HG03558 (cell line): ENCODE results near the gene PRPF19.

Source experiments
- ATAC-seq: cut with Tn5 transposase; IDR thresholded peaks from one replicate; pipeline ENCODE4 v1.9.1; 2021; ENCODE audit warnings: moderate number of reproducible peaks; ENCODE audit not compliant: unreplicated experiment; ENCODE audit errors: extremely low read depth

The PRPF19 gene

DNA sequence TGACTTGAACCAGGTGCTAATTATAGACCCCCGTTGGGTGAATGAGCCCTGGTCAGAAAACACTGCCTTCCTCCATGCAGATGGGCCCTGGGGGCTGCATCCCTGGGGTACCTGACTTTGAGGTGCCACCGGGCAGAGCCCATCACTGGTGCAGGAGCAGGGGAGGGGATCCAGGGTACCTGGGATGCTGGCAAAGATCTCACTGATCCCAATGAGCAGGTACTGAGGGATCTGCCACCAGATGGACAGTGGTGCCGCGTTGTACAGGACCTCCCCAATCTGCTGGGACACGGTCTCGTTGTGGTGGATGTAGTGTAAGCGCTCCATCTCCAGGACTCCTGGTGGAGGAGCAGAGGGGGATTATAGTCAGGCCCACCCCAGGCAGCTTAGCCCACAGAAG is 32.9 kb upstream of the PRPF19 start:
- no peak for ATAC-seq

DNA sequence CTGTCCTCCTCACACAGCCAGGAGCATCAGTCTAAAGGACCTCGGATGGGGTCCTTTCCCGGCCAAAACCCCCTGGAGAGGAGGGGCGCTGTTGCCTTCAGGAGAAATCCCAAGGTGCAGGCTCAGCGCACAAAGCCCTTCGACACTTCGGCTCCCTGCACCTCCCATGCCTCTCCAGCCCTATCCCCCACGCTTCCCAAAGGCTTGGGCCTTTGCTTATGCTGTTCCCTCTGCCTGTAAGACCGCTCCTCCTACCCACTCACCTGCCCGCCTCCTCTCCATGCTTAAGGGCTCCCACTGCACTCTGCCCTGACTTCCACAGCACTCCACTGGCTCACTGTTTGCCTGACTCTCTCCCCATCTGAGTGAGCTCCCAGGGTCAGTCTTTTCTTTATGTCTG is 32.1 kb upstream of the PRPF19 start:
- no peak for ATAC-seq

DNA sequence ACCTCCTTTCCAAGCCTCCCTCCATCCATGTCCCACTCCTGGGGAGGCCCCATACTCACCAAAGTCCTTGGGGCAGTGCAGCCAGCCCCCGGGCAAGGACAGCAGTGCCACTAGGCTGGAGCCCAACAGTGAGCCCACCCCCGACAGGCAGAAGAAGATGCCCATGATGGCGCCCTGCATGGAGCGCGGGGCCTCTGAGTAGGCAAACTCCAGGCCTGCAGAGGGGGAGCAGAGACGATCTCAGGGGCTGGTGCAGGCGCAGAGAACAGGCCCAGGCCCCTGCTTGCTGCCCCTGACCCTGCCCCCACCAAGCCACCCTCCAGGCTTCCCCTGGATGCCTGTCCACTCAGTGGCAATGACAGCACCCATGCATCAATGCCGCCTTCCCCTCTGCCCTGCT is 31.4 kb upstream of the PRPF19 start:
- no peak for ATAC-seq

- ATAC-seq = no peak
These were observed 30.8 kb upstream of the PRPF19 start for GRCh38 chr11:60937144-60937527.

DNA sequence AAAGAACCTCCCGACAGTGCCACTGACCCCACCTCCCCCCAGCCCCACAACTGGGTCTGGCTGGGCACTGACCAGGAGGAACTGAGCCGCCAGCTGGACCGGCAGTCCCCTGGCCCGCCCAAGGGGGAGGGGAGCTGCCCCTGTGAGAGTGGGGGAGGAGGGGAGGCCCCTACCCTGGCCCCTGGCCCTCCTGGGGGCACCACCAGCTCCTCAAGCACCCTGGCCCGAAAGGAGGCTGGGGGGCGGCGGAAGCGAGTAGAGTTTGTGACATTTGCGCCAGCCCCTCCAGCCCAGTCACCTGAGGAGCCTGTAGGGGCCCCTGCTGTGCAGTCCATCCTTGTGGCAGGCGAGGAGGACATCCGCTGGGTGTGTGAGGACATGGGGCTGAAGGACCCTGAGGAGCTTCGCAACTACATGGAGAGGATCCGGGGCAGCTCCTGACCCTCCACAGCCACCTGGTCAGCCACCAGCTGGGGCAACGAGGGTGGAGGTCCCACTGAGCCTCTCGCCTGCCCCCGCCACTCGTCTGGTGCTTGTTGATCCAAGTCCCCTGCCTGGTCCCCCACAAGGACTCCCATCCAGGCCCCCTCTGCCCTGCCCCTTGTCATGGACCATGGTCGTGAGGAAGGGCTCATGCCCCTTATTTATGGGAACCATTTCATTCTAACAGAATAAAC is 30.2 kb upstream of the PRPF19 start:
- no peak for ATAC-seq

- no peak for ATAC-seq
These were observed 29.5 kb upstream of the PRPF19 start for GRCh38 chr11:60935676-60936442.

- ATAC-seq = no peak
These were observed 28.6 kb upstream of the PRPF19 start for GRCh38 chr11:60934790-60935605.

DNA sequence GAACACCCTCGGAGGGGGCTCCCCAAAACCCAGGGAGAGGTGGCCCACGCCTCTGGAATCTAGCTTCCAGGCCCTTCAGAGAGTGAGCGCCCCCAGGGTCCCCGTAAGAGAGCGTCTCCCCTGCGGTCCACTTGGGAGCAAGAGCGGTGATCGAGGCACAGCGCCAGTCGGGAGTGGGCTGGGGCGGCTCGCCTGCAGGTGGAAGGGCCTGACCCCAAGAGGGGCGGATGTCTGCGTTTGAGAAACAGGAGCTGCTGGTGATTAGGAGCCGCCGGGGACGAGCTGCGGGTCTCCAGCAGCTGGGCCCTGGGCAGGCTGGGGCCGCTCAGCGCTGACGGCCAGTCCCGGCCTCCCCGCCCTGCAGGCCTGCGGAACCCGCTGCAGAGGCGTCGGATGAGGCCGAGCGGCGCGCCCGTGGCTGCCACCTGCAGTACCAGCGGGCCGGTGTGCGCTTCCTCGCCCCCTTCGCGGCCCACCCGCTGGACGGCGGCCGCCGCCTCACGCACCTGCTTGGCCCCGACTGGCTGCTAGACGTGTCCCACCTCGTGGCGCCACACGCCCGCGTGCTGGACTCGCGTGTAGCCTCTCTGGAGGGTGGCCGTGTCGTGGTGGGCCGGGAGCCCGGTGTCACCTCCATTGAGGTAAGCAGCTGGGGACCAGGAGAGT is 27.9 kb upstream of the PRPF19 start:
- no peak for ATAC-seq

- ATAC-seq = no peak
These were observed 27.2 kb upstream of the PRPF19 start for GRCh38 chr11:60933416-60934123.

GRCh38 chr11:60932605-60933356 is 26.4 kb upstream of the PRPF19 start:
- no peak for ATAC-seq

- no peak for ATAC-seq
These were observed 25.5 kb upstream of the PRPF19 start for GRCh38 chr11:60931917-60932316.

DNA sequence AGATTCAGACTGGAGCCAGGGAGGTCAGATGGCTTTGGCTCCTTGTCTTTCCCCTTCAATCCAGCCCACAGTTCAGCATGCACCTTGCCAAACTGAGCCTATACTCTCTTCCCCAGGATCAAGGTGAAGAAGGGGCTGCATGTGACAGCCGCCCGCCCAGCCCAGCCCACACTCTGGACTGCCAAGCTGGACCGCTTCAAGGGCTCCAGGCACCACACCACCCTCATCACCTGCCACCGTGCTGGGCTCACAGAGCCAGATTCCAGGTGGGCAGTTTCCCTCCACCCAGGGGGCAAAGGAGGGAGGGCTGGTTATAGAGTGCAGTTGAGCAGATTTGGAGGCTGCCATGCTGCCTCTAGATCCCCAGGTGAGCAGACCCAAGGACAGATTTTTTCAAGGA is 24.0 kb upstream of the PRPF19 start:
- no peak for ATAC-seq

DNA sequence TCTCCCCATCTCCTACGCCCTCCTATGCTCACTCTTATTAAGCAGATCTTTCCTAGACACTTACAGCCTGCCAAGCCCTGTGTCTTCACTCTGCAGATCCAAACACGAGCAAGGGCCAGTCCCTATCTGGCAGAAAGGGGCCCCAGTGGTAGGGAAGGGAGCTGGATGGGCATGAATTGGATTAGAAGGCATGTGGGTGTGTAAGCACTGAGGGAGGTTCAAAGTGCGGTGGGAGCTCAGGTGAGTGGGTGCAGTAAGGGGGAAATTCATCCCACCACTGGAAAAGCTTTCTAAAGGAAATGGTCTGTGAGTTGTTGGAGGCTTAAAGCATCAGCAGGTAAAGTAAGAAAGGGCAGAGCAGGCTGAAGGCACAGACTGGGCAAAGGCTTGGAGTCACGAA is 23.4 kb upstream of the PRPF19 start:
- no peak for ATAC-seq

DNA sequence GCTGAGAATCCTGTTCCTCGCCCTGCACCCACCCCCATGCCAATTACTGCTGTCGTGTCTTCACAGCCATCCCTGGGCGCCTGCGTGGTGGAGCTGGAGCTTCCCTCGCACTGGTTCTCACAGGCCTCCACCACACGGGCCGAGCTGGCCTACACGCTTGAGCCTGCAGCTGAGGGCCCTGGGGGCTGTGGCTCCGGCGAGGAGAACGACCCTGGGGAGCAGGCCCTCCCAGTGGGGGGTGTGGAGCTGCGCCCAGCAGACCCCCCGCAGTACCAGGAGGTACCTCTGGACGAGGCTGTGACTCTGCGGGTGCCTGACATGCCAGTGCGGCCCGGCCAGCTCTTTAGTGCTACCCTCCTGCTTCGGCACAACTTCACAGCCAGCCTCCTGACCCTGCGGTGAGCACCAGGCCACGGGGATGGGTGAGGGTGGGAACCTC is 22.2 kb upstream of the PRPF19 start:
- ATAC-seq = no peak

DNA sequence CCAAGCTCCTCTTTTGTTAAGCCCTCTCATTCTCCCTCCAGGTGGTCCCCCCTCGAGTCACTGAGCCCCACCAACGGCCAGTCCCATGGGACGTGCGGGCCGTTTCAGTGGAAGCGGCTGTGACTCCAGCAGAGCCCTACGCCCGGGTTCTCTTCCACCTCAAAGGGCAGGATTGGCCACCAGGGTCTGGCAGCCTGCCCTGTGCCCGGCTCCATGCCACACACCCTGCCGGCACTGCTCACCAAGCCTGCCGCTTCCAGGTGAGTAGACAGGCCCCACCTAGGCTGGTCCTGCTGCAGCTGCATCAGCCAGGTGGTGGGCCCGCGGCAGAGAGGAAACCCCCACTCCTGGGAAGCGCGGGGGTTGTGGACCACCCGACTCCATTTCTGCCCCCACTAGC is 21.2 kb upstream of the PRPF19 start:
- ATAC-seq = no peak

GRCh38 chr11:60927061-60927592 is 20.7 kb upstream of the PRPF19 start:
- ATAC-seq = no peak

GRCh38 chr11:60926500-60926899 is 20.1 kb upstream of the PRPF19 start:
- ATAC-seq = no peak

GRCh38 chr11:60925868-60926267 is 19.5 kb upstream of the PRPF19 start:
- no peak for ATAC-seq
